Immature natural killer cell (primary cell): ENCODE results near the gene TNPO2. TPM values are rescaled to one million over a fixed set of nuclear protein-coding genes. Genes with fewer than 3 reads are reported as not detected.

ENCODE experiments used
- DNase-seq, 3 donors: peaks; one replicate each; pipeline ENCODE4 v3.0.0; 2022; ENCODE audit warnings: mixed read lengths in 1 of 3
- H3K27ac Mint-ChIP-seq, 6 donors: one replicate each; pipeline ENCODE4 v1.8.0; 2020; ENCODE audit warnings: mixed read lengths in 6 of 6, mild to moderate bottlenecking in 5 of 6, inconsistent platforms in 4 of 6, moderate library complexity in 3 of 6
- H3K27me3 Mint-ChIP-seq, 3 donors: one replicate each; pipeline ENCODE4 v1.8.0; 2020 to 2021; ENCODE audit warnings: low read depth in 3 of 3, mild to moderate bottlenecking in 3 of 3, mixed read lengths in 3 of 3, moderate library complexity in 3 of 3, inconsistent platforms in 1 of 3
- H3K36me3 Mint-ChIP-seq, 3 donors: one replicate each; pipeline ENCODE4 v1.8.0; 2020; ENCODE audit warnings: mixed read lengths in 3 of 3, inconsistent platforms in 2 of 3, mild to moderate bottlenecking in 2 of 3
- H3K4me1 Mint-ChIP-seq, 2 donors: one replicate each; pipeline ENCODE4 v1.8.0; 2020; ENCODE audit warnings: inconsistent platforms in 2 of 2, mild to moderate bottlenecking in 2 of 2, mixed read lengths in 2 of 2, moderate library complexity in 1 of 2
- H3K4me3 Mint-ChIP-seq, 5 donors: one replicate each; pipeline ENCODE4 v1.8.0; 2020; ENCODE audit warnings: mild to moderate bottlenecking in 5 of 5, mixed read lengths in 5 of 5, inconsistent platforms in 3 of 5, moderate library complexity in 3 of 5
- H3K9me3 Mint-ChIP-seq, 6 donors: one replicate each; pipeline ENCODE4 v1.8.0; 2020; ENCODE audit warnings: mild to moderate bottlenecking in 6 of 6, mixed read lengths in 6 of 6, inconsistent platforms in 4 of 6, moderate library complexity in 3 of 6
- polyA plus RNA-seq, 3 donors: library from polyadenylated mRNA; unstranded; fragments of 300-500 nt; fragmentation: Illumina TruSeq; gene quantifications; one replicate each; pipeline ENCODE4 v1.2.3, GENCODE V29; 2021

TNPO2 gene
- polyA plus RNA-seq, 3 donors from 2014 or later, result 0.46 to 4.0 (median 0.98) TPM

DNA sequence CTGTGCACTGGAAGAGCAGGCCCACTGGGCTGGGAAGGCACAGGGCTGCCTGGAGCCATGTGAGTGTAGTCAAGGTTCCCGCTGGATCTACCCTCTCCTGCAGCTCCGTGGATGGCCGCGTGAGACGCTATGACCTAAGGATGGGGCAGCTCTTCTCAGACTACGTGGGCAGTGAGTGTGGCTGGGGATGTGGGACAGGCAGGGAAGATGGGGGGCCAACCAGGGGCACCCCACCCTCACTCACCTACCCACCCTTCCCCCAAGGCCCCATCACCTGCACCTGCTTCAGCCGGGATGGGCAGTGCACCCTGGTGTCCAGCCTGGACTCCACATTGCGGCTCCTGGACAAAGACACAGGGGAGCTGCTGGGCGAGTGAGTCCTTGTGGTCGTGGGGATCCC is 51.0 kb downstream of the TNPO2 start:
- no peak overlapping the region for H3K27ac Mint-ChIP-seq
- no peak overlapping the region for H3K4me3 Mint-ChIP-seq
- no peaks in the 10 kb centered on the region for H3K9me3 Mint-ChIP-seq
- no peak for DNase-seq
- H3K4me1 Mint-ChIP-seq, result peaks cover 38 to 44% of the 10 kb centered on the region in 2 donors
- H3K36me3 Mint-ChIP-seq, result peaks cover 4 to 20% (median 12%) of the 10 kb centered on the region in 3 donors
- peaks cover 5 to 15% (median 9%) of the 10 kb centered on the region in 3 donors for H3K27me3 Mint-ChIP-seq

DNA sequence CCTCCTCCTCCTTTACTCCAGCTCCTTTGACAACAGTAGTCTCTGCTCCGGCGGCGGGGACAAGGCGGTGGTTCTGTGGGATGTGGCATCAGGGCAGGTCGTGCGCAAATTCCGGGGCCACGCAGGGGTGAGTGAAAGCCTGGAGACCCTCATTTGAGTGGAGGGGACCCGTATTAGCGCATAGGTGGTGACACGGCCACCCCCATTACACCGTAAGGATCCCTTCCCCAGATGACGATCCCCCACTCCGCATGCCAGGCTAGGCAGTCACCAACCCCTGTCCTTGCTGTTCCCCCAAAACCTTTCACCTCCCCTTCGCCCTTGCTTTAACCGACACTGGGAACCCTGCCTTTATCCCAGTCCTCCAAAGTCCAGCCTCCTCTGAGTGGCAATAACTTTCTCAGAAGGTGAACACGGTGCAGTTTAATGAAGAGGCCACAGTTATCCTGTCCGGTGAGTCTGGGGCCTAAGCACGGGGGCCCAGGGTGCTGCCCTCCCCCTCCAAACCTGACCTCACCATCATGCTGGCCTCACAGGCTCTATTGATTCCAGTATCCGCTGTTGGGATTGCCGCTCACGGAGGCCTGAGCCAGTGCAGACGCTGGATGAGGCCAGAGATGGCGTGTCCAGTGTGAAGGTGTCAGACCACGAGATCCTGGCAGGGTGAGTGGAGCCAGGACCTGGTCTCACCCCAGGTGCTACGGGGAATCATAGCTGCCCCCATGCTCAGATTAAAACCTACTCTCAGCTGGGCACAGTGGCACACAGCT is 53.4 kb downstream of the TNPO2 start:
- Mint-ChIP-seq H3K4me1 (peaks cover 48 to 51% of the 10 kb centered on the region in 2 donors), H3K27ac (peak overlapping the region; percentile 97 to 100 (median 100)), H3K27me3 (peaks cover 7 to 13% (median 8%) of the 10 kb centered on the region in 3 donors), H3K9me3 (no peaks in the 10 kb centered on the region), H3K36me3 (peaks cover 0 to 10% (median 4%) of the 10 kb centered on the region in 3 donors), H3K4me3 (peak overlapping the region; percentile 90 to 99 (median 99))
- no peak for DNase-seq

DNA sequence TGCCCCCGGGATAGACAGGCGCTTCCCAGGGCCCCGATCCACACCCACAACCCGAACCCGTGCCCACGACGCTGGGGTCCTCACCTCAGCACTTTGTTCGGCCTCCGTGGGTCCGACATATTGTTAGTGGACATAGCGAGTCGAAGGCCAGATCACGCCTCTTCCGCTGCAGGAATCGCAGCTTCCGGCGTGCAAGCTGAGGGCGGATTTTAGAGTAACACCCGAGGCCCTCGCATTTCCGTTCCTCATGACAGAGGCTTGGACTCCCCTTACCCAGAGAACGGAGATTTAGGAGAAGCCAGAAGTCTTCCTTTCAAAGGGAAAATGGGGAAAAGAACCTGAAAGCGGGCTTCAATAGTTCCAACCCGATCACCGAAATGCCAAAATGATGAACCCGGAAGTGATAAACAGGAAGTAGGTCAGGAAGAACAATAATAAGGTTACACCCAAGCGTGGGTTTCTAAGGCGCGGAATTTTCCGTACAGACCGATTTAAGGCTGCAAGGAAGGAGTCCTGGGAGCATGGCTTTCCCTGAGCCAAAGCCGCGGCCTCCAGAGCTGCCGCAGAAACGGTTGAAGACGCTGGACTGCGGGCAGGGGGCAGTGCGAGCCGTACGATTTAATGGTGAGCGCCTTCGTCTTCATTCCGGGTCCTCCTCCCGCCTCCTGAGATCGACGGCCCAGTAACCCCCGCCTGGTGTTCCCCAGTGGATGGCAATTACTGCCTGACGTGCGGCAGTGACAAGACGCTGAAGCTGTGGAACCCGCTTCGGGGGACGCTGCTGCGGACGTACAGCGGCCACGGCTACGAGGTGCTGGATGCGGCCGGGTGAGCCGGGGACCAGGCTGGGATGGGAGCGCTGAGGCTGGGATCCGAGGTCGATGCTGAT is 54.2 kb downstream of the TNPO2 start:
- peak; percentile 78 to 84 (median 83) for DNase-seq
- H3K4me1 Mint-ChIP-seq, result peaks cover 56 to 57% of the 10 kb centered on the region in 2 donors
- H3K27me3 Mint-ChIP-seq, result peaks cover 7 to 13% (median 8%) of the 10 kb centered on the region in 3 donors
- no peaks in the 10 kb centered on the region for H3K9me3 Mint-ChIP-seq
- H3K27ac Mint-ChIP-seq, result peak overlapping the region; percentile 97 to 100 (median 100)
- H3K36me3 Mint-ChIP-seq, result peaks cover 0 to 9% (median 4%) of the 10 kb centered on the region in 3 donors
- peak overlapping the region; percentile 90 to 99 (median 99) for H3K4me3 Mint-ChIP-seq

DNA sequence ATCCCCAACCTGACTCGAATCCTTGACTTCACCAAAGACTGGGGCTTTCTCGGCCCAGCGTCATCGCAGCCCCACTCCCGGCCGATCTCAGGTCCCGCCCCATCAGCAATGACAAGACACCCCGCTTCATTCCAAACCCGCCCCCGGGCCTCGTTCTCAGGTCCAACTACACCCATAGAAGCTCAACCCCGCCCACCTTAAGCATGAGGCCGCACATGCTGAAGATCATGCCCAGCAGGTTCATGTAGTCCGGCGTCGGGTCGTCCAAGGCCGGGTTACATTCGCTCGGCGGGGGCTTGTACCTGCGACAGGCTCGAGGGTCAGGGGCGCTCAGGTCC is 54.8 kb downstream of the TNPO2 start:
- DNase-seq, result peak; percentile 61 to 63 (median 62)
- Mint-ChIP-seq H3K4me1 (peaks cover 55 to 61% of the 10 kb centered on the region in 2 donors), H3K27me3 (peaks cover 7 to 13% (median 8%) of the 10 kb centered on the region in 3 donors), H3K27ac (peak overlapping the region; percentile 97 to 100 (median 100)), H3K9me3 (no peaks in the 10 kb centered on the region), H3K36me3 (peaks cover 0 to 4% (median 4%) of the 10 kb centered on the region in 3 donors), H3K4me3 (peak overlapping the region; percentile 90 to 99 (median 99))

DNA sequence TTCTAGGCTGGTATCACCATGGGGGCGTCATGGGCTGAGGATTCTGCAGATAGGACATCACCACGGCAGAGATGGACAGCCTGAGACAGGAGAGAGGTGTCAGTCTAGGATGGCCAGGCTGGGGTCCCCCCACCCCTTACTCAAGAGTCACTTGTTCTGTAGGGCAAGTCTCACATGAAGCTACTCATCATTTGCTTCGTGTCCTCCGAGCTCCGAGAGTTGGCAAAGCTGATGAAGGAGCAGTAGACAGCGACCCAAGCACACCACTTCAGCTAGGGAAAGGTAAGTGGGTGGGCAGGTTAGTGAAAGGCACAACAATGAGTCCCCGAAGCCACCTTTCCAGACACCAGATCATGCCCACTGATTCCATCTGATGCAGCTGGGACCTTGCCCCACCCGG is 55.4 kb downstream of the TNPO2 start:
- H3K27ac Mint-ChIP-seq, result peak overlapping the region; percentile 97 to 100 (median 100)
- DNase-seq, result no peak
- H3K4me1 Mint-ChIP-seq, result peaks cover 57 to 61% of the 10 kb centered on the region in 2 donors
- peaks cover 0 to 4% (median 4%) of the 10 kb centered on the region in 3 donors for H3K36me3 Mint-ChIP-seq
- H3K4me3 Mint-ChIP-seq, result peak overlapping the region; percentile 90 to 99 (median 99)
- no peaks in the 10 kb centered on the region for H3K9me3 Mint-ChIP-seq
- H3K27me3 Mint-ChIP-seq, result peaks cover 7 to 13% (median 8%) of the 10 kb centered on the region in 3 donors

DNA sequence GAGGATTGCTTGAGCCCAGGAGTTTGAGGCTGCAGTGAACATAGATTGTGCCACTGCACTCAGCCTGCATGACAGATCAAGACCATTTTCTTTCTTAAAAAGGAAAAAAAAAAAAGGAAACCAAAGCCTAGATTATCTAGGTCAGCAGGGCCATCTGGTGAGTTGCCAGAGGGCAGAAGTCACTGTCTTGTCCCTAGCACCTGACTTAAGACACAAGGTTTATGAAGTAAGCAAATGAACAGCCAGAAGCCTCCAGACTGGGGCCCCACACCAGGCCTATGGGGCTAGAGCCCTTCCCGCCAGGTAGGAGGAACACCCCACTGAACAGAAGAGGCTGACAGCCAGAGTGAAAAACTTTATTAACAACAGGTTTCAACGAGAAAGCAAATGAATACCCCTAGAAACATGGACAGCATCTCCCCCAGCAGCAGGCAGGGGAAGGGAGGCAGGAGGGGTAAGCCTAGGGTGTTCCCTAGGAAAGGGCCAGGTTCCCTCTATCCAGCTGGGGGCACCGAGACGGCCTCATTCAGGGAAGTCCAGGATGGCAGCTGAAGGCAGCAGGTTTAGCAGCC is 55.9 kb downstream of the TNPO2 start:
- H3K9me3 Mint-ChIP-seq, result no peaks in the 10 kb centered on the region
- peak overlapping the region; percentile 58 to 100 (median 98) for H3K27ac Mint-ChIP-seq
- DNase-seq, result no peak
- peaks cover 7 to 15% (median 8%) of the 10 kb centered on the region in 3 donors for H3K27me3 Mint-ChIP-seq
- peak overlapping the region; percentile 90 to 99 (median 99) for H3K4me3 Mint-ChIP-seq
- peaks cover 57 to 61% of the 10 kb centered on the region in 2 donors for H3K4me1 Mint-ChIP-seq
- H3K36me3 Mint-ChIP-seq, result peaks cover 4 to 8% (median 5%) of the 10 kb centered on the region in 3 donors

DNA sequence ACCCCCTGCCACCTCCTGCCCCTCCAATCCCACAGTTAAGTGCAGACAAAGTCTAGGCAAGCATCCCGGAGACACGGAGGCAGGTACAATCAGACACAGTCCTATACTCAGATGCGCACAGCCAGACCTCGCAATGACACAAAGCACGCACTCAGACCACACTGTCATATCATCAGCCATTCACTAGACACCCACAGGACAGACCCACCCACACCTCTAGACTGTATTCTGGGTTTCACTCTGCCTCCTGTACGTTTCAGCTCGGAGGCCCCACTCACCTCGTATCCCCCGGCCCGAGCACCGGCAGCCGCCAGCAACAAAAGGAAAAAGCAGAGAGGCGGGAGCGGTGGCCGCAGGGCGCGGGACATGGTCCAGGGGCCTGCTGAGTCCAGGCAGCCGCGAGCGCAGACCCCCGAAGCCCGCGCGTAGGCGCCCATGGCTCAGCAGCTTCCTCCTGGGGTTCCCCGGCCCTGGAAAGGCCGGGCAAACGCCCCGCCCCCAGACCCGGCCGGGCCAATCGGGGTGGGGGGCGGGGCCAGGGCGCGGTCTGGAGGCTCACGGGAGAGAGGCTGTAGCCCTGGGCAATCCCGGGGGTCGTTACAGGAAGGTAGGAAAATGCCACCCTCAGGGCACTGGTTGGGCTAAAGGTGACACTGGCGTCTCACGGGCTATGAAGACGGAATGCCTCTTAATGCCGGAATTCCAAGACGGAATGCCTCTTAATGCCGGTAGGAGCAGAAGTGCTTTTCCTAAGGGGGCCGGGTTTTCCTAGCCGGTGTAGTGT is 57.3 kb downstream of the TNPO2 start, which contains the start of the genes MAN2B1 and WDR83:
TSS of gene MAN2B1 (minus strand) at position 478 of the 784 bp plus-strand sequence. CDS start at position 437, 41 bp downstream.
TSS of gene WDR83 (plus strand) at position 543 of the 784 bp plus-strand sequence. CDS start 2,984 bp downstream, outside the sequence.
- peaks cover 53 to 54% of the 10 kb centered on the region in 2 donors for H3K4me1 Mint-ChIP-seq
- H3K9me3 Mint-ChIP-seq, result no peaks in the 10 kb centered on the region
- H3K27me3 Mint-ChIP-seq, result peaks cover 7 to 14% (median 8%) of the 10 kb centered on the region in 3 donors
- H3K36me3 Mint-ChIP-seq, result peaks cover 0 to 5% (median 4%) of the 10 kb centered on the region in 3 donors
- H3K27ac Mint-ChIP-seq, result peak within 1 kb of the TSS; percentile 89 to 100 (median 96)
- peak; percentile 75 to 79 (median 78) for DNase-seq
- peak within 1 kb of the TSS; percentile 90 to 99 (median 98) for H3K4me3 Mint-ChIP-seq

DNA sequence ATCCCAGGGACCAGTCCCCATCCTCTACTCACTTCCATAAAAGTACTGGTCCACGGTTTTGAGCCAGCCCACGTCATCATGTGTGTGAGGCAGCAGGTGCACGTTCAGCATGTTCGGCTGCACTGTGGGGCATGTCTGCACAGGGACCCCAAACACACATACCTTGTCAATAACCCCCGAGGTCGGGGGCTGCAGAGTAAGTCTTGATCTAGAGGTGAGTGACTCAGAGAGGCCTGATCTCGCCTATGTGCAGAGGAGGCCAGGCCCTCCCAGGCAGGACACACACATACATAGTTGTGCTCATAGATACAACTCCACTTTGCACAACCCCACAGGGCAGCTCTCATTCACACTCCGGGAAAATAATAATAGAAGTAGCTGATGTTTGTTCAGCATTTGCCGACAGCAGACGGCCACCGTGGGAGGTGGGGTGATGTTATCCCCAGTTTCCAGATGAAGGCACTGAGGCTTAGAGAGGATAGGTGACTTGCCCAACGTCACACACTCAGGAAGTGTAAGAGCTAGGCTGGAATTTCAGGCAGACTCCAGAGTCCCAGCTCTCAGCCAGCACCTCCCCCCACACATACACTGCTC is 58.0 kb downstream of the TNPO2 start:
- peak overlapping the region; percentile 90 to 99 (median 98) for H3K4me3 Mint-ChIP-seq
- peaks cover 0 to 11% (median 5%) of the 10 kb centered on the region in 3 donors for H3K36me3 Mint-ChIP-seq
- H3K9me3 Mint-ChIP-seq, result no peaks in the 10 kb centered on the region
- peaks cover 53 to 54% of the 10 kb centered on the region in 2 donors for H3K4me1 Mint-ChIP-seq
- peak overlapping the region; percentile 89 to 97 (median 95) for H3K27ac Mint-ChIP-seq
- H3K27me3 Mint-ChIP-seq, result peaks cover 7 to 14% (median 8%) of the 10 kb centered on the region in 3 donors
- no peak for DNase-seq

DNA sequence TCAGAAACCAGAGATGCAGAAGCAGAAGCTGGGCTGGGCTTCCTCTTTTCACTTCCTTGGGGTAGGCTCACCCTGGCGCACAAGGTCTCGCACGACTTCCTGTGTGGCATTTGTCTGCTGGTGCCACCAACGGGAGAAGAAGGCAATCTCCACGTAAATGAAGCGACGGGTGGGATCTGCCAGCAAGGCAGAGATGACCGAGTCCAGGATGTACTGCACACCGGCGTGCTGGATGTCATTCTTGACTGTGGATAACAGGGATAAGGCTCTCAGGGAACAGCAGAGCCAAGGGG is 58.5 kb downstream of the TNPO2 start:
- Mint-ChIP-seq H3K27me3 (peaks cover 7 to 14% (median 8%) of the 10 kb centered on the region in 3 donors), H3K4me1 (peaks cover 49 to 54% of the 10 kb centered on the region in 2 donors), H3K9me3 (no peaks in the 10 kb centered on the region), H3K36me3 (peaks cover 0 to 14% (median 8%) of the 10 kb centered on the region in 3 donors), H3K27ac (peak overlapping the region; percentile 62 to 97 (median 90)), H3K4me3 (peak overlapping the region; percentile 52 to 99 (median 94))
- DNase-seq, result no peak

DNA sequence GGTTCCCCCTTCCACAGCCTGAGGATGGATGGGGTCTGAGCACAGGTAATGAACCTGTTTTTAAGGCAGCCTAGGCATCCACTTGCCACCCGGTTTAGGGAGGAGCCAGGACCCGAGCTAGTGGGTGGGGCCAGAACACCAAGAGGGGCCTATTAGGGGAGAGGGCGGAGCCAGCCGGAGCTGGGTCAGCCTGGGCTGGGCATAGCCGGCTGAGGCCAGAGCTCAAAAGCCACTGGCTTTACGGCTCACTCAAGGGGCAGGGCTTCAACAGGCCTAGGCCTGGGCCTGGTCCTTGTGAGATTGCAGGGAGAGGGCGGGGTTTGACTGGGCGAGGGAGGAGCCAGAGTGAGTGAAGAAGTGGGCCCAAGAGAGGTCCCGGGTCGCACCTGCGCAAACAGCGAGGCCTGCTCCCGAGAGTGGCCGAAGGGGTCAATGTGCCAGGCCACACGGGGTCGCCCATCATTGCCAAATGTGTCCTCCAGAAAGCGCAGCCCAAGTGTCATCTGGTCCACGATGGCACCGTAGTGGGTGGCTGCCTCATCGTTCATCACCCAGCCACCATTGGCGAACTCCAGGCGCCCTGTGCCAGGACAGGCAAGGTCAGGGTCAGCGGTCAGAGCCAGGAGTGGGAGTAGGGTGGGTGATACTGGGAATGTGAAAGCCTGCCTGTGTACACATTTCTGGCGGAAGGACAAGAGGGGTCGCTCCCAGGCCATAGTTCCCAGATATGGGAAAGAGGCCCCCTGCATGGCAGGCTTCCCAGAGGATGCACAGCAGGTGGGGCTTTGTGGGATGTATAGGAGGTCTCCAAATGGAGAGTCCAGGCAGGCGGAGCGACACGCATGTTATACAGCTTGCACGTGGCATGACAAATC is 59.1 kb downstream of the TNPO2 start:
- Mint-ChIP-seq H3K4me3 (peak overlapping the region; percentile 52 to 99 (median 94)), H3K36me3 (peaks cover 3 to 18% (median 12%) of the 10 kb centered on the region in 3 donors), H3K27ac (peak overlapping the region; percentile 62 to 97 (median 90)), H3K27me3 (peaks cover 6 to 14% (median 7%) of the 10 kb centered on the region in 3 donors), H3K4me1 (peaks cover 44 to 52% of the 10 kb centered on the region in 2 donors), H3K9me3 (no peaks in the 10 kb centered on the region)
- DNase-seq, result no peak

DNA sequence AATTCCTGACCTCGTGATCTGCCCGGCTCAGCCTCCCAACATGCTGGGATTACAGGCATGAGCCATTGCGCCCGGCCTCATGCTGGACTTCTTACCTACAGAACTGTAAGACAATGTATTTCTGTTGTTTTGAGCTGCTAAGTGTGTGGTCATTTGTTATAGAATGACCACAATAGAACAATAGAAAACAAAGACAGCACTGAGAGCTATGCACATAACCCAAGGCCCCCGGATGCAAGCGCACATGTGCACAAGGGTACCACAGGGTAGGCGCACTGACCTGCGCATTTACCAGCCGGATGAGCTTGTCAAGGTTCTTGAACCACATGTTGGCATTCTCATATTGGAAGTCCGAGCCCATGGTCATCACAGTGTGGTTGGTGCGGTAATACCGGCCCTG is 62.8 kb downstream of the TNPO2 start:
- Mint-ChIP-seq H3K27me3 (peaks cover 0 to 6% (median 0%) of the 10 kb centered on the region in 3 donors), H3K27ac (no peak overlapping the region), H3K9me3 (no peaks in the 10 kb centered on the region), H3K4me1 (peaks cover 15 to 20% of the 10 kb centered on the region in 2 donors), H3K4me3 (no peak overlapping the region), H3K36me3 (peaks cover 5 to 21% (median 16%) of the 10 kb centered on the region in 3 donors)
- DNase-seq, result no peak
